Fibroblast of the aortic adventitia (primary cell): ENCODE results near the gene ZBTB34. TPM values are rescaled to one million over a fixed set of nuclear protein-coding genes. Genes with fewer than 3 reads are reported as not detected.

ENCODE experiments used
- DNase-seq: peaks from one replicate; pipeline ENCODE4 v3.0.0-alpha.2; 2010; ENCODE audit warnings: low read depth
- H3K4me3 ChIP-seq: 2 replicates; pipeline ENCODE4 v1.5.1; 2011; ENCODE audit warnings: low read depth, mild to moderate bottlenecking, control low read depth, low read length, moderate library complexity
- total RNA-seq: library from RNA; depleted of rRNA; stranded (reverse); fragments of >200 nt; gene quantifications from 2 replicates; pipeline ENCODE4 v1.2.3, GENCODE V29; 2012; ENCODE audit warnings: low replicate concordance
- TF ChIP-seq, protein P1 (sequence below): IDR thresholded peaks from 2 replicates; pipeline ENCODE4 v1.5.1; 2011; ENCODE audit warnings: mild to moderate bottlenecking, low read length, control low read depth, inconsistent platforms; ENCODE audit not compliant: insufficient read depth

The ZBTB34 gene
- total RNA-seq, 1 donor, result 8.8 TPM

DNA sequence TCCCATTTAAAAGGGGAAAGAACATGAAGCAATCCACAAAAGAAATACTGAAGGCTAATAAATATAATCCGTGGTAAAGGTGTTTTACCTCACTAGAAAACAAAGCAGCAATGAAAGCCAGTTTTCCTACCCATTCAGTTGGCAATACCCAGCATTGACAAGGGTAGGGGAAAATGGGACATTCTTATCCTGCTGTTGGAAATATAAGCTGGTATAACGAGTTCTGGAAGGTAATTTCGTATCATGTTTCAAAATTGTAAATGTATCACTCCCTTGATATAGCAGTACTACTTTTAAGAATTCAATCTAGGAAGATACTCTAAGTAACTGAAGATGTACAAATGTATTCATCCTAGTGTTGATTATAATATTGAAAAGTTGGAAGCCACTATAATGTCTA is 31.2 kb downstream of the ZBTB34 start:
- no peak for DNase-seq
- no peak overlapping the region for H3K4me3 ChIP-seq
- TF ChIP-seq, protein P1, sequence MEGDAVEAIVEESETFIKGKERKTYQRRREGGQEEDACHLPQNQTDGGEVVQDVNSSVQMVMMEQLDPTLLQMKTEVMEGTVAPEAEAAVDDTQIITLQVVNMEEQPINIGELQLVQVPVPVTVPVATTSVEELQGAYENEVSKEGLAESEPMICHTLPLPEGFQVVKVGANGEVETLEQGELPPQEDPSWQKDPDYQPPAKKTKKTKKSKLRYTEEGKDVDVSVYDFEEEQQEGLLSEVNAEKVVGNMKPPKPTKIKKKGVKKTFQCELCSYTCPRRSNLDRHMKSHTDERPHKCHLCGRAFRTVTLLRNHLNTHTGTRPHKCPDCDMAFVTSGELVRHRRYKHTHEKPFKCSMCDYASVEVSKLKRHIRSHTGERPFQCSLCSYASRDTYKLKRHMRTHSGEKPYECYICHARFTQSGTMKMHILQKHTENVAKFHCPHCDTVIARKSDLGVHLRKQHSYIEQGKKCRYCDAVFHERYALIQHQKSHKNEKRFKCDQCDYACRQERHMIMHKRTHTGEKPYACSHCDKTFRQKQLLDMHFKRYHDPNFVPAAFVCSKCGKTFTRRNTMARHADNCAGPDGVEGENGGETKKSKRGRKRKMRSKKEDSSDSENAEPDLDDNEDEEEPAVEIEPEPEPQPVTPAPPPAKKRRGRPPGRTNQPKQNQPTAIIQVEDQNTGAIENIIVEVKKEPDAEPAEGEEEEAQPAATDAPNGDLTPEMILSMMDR, result no peak

DNA sequence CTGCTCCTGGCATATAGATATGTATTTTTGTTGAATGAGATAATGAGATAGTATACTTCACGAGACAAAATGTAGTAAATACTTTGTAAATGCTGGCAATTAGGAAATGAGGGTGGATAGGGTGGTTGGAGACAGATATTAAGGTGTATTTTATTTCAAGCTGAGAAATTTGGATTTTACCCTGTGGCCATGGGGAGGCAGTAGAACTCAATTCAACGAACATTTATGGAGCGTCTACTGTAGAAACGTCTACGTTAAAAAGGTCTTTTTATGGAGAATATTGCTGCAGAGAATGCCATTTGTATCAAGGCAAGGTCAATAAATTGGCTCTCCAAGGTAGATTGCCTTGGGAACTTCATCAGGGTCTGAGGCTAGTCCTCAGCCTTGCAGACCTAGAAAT is 32.6 kb downstream of the ZBTB34 start:
- TF ChIP-seq, protein P1, result no peak
- H3K4me3 ChIP-seq, result no peak overlapping the region
- no peak for DNase-seq

DNA sequence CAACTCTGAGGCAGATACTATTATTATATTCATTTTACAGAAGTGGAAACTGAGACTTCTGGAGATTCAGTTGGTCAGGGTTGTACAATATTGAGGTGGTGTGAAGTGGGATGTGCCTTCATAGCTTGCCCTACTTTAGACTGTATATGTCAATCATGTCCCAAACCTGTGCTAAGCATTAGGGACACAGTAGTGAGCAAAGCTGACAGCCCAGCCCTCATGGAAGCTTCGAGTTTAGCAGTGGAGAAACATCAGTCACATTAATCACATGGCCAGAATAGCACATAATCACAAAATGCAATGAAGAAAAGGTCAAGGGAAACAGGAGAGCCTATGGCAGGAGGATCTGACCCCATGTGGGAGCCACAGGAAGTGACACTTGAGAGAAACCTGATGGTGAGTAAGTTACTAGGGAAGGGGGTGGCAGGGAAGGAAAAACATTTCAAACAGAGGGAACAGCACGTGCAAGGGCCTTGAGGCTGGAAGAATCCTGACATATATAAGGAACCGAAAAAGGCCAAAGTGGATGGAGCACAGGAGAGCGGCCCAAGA is 33.7 kb downstream of the ZBTB34 start:
- no peak overlapping the region for H3K4me3 ChIP-seq
- TF ChIP-seq, protein P1, result no peak
- DNase-seq, result no peak

DNA sequence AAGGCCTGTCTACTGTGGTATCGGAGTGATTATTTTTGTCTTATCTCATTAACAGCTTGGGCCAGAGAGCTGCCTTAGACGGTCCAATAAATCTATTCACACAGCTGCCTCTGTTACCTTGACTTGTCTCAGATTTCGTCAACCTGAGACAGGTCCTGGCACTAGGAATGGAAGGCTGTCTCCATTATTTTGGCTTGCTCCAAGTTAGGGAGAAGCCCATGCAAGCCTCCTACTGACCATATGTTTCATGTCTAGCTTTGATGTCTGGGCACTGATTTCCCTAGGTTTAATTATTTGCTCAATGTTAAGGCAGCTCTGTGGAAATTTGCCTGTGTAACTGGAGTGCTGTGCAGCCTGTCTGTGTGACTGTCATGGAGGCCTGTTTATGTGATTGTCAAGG is 41.8 kb downstream of the ZBTB34 start:
- no peak for DNase-seq
- H3K4me3 ChIP-seq, result no peak overlapping the region
- TF ChIP-seq, protein P1, result no peak

DNA sequence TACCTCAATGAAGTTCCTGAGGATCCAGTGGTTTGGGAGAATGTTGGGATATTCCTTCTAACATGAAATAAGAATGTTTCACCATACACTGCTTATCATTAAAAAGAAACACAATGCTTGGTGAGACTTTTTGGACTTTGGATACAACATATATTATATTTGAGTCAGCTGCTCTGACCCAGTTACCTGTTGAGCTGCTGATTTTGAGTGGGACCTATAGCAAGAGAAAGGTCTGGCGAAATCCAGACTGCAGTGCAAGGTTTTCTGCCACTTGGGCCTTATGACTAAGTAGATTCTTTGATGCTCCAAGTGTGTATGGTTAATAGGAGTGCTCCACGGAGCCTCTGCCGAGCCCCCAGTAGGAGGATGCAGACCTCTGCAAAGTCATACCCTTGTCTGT is 44.1 kb downstream of the ZBTB34 start:
- DNase-seq, result no peak
- no peak overlapping the region for H3K4me3 ChIP-seq
- TF ChIP-seq, protein P1, result no peak

DNA sequence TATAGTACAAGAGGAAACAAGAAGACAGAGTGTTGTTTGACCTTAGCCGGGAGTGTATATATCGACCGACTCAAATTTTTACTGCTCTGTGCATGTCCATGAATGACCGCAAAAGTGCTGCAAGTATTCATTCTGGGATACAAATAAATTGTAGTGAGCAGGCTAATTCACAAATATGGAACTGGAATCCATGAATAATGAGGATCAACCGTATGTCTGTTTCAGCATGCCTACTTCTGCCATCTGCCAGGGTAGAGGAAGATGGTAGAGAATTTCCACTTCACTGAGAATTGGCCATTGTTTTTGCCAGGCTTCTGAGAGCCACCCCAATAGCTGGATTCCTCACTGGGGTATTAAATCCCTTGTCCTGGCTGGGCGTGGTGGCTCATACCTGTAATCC is 45.7 kb downstream of the ZBTB34 start:
- DNase-seq, result no peak
- TF ChIP-seq, protein P1, result no peak
- no peak overlapping the region for H3K4me3 ChIP-seq

DNA sequence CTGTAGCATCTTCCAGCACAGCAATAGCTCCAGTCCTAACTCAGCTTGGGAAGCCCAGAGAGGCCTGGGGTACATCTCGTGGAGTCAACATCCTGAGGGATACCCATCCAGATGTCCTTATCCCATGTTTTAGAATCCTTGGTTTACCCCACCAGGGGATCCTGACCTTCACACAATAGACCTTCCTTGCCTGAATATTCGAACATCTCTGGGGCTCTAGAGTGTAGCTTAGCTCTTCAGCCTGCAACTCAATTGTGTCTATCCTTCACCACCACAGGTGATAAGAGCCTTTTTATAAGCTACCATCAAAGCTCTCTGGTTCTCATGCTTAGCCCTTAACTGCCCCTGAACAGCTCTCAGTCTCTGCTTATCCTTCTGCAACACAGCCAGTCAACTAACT is 46.6 kb downstream of the ZBTB34 start:
- TF ChIP-seq, protein P1, result no peak
- H3K4me3 ChIP-seq, result no peak overlapping the region
- DNase-seq, result no peak
